GM10266 (cell line): ENCODE results near the gene SETBP1.

ENCODE experiments used
- DNase-seq: peaks from one replicate; pipeline ENCODE4 v3.0.0; 2012; ENCODE audit errors: extremely low spot score
- TF ChIP-seq, protein P1 (sequence below): IDR thresholded peaks from 2 replicates; pipeline ENCODE4 v1.5.1; 2012; ENCODE audit warnings: mild to moderate bottlenecking, low read depth; ENCODE audit not compliant: control insufficient read depth, insufficient read depth; ENCODE audit errors: missing control alignments

Gene SETBP1

GRCh38 chr18:44741085-44741484 is 60.4 kb downstream of the SETBP1 start:
- TF ChIP-seq, protein P1, sequence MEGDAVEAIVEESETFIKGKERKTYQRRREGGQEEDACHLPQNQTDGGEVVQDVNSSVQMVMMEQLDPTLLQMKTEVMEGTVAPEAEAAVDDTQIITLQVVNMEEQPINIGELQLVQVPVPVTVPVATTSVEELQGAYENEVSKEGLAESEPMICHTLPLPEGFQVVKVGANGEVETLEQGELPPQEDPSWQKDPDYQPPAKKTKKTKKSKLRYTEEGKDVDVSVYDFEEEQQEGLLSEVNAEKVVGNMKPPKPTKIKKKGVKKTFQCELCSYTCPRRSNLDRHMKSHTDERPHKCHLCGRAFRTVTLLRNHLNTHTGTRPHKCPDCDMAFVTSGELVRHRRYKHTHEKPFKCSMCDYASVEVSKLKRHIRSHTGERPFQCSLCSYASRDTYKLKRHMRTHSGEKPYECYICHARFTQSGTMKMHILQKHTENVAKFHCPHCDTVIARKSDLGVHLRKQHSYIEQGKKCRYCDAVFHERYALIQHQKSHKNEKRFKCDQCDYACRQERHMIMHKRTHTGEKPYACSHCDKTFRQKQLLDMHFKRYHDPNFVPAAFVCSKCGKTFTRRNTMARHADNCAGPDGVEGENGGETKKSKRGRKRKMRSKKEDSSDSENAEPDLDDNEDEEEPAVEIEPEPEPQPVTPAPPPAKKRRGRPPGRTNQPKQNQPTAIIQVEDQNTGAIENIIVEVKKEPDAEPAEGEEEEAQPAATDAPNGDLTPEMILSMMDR, result no peak
- DNase-seq, result no peak

DNA sequence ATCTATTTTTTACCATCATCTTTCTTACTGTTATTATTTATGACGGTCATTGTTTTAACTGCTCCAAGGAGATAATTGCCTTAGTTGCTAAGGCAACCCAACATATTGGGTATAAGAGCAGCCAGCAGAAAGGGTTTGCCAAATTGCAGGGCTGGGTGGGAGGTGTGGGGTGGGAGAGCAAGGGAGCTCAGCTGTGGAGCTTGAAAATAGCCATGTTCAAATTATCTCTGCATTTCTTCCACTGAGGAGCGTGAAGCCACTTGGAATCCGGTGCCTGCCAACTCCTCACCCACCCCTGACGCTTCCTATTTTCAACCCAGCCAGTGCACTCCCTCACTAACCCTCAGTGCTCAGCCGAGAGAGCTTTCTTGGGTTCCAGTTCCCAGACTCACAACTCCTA is 60.8 kb downstream of the SETBP1 start:
- TF ChIP-seq, protein P1, result no peak
- no peak for DNase-seq

DNA sequence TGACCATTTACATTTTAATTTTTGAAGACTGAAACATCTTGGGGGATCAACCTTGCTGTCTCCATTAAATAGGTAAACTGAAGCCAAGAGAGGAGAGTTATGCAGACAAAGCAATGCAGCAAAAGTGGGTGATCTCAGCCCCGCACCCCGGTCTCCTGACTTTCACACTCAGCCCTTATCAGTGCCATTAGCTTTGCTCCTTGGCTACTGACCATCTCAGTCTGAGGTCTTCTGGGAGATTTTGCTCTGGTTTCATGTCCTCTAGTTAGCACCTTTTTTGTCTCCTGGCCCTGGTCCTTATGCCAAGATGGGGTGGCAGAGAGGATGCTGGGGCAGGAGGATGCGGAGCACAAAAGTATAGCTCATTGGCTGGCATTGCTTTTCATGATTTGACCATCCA is 61.4 kb downstream of the SETBP1 start:
- TF ChIP-seq, protein P1, result no peak
- no peak for DNase-seq

GRCh38 chr18:44742718-44743311 is 62.1 kb downstream of the SETBP1 start:
- DNase-seq, result no peak

DNA sequence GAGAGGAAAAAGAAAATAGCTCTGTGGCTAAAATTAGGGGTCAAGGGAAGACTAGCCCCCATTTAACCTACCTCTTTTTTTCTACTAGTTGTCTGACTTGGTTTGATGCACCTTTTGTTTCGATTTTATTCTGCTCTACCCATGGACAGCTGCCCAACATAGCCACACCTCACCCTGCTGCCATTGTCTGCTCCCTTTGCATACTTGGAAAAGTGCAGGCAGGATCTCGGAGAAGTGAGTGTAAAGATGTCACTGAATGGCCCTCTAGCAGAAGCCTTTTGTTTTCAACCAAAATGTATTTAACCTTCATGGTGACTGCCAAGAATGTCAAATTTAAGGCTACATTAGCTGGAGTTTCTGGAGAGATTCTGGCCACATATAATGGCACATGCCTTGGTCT is 62.9 kb downstream of the SETBP1 start:
- TF ChIP-seq, protein P1, result no peak
- no peak for DNase-seq

More at GRCh38 chr18:44742718-44743311, 62.1 kb downstream of the SETBP1 start:
- TF ChIP-seq, protein P1, result no peak

DNA sequence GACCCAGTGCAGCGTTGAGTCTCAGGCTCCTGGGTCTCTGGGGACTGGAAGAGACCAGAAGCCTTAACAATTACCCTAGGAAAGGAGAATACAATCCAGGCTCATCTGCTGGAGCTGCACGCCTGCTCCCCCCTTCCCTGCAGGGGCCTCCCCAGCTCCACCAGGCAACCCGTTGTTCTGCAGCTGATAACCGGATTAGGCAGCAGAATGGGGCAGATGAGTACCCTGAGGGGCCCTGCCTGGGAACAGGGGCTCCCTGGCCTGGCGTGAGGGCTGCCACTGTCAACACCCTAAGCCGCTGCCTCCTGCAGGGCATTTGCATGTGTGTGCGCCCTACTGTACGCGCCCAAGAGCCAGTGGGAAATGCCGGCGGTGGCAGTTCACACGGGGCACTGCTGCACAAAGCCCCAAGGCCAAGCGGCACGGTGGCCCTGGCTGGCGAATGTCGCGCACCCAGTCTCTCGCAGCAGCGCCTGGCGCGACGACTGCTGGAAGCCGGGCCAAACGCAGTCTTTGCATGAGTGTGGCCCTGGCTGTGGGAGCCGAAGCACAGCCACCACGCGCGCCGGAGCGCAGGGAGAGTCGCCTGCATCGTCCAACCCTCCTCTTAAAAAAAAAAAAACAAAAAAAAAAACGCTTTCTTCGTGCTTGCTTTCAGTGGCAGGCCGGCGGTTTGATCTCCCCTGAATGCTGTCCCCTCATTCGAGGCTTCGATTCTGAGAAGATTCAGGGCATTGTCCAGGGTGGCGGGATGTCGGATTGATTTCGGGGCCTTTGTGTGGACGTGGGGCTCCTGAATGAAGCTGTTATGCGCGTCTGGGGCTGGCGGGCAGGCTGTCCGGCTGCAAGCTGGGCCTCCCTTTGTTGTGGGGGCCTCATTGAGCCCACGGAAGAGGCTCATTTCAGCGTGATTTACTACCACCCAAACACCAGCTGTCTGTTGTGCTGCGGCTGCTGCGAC is 63.8 kb downstream of the SETBP1 start:
- TF ChIP-seq, protein P1, result no peak
- no peak for DNase-seq

DNA sequence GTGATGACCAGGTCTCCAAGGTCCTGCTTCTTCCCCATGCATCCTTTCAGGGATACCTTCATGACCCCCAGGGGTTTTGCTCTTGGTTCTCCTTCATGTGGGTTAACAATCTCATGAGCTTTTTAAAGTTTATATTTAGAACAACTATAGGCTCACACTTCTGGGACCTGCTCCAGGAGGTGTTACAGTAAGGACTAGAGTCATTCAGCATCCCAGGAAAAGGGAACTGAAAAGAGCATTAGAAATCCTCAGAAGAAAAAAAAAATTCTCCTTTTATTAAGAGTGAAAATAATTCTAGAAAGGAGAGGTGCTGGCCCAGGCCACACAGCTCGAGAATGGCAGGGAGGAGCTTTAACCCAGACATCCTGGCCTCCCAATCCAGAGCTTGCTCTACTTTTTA is 66.5 kb downstream of the SETBP1 start:
- no peak for DNase-seq
- TF ChIP-seq, protein P1, result no peak
